HepG2 (cell line): ENCODE measurements around the gene RTEL1. TPM values are rescaled to one million over a fixed set of nuclear protein-coding genes. Genes with fewer than 3 reads are reported as not detected.

Experiments
- CENPX ChIP-seq: sonication (generic); formaldehyde crosslinking; IDR thresholded peaks from 2 replicates; pipeline ENCODE4 v1.9.0; 2021; ENCODE audit warnings: mild to moderate bottlenecking, missing genetic modification reagents, moderate library complexity
- FOSL1 ChIP-seq: sonication (generic); formaldehyde crosslinking; IDR thresholded peaks from 2 replicates; pipeline ENCODE4 v1.9.0; 2021; ENCODE audit warnings: missing genetic modification reagents, borderline replicate concordance
- HDAC1 ChIP-seq: sonication (generic); formaldehyde crosslinking; IDR thresholded peaks from 2 replicates; pipeline ENCODE4 v1.5.1; 2020; ENCODE audit warnings: mild to moderate bottlenecking, missing genetic modification reagents
- MAZ ChIP-seq, 2 experiments: sonication (generic) in 1 of 2; formaldehyde crosslinking in 1 of 2; IDR thresholded peaks; 2 replicates each; pipeline versions ENCODE4 v1.5.0 to v1.6.1; 2012 to 2020; ENCODE audit warnings: low read depth in 2 of 2, mild to moderate bottlenecking in 2 of 2, borderline replicate concordance in 1 of 2, improper control_type of control experiment in 1 of 2, low read length in 1 of 2, missing genetic modification reagents in 1 of 2, moderate library complexity in 1 of 2
- MEIS2 ChIP-seq: sonication (generic); formaldehyde crosslinking; IDR thresholded peaks from 2 replicates; pipeline ENCODE4 v1.9.0; 2021; ENCODE audit warnings: mild to moderate bottlenecking, missing genetic modification reagents
- MLX ChIP-seq: IDR thresholded peaks from 2 replicates; pipeline ENCODE4 v1.6.1; 2016
- PCBP1 ChIP-seq: fragments of 200-400 bp; formaldehyde crosslinking; IDR thresholded peaks from 2 replicates; pipeline ENCODE4 v1.6.1; 2017; ENCODE audit warnings: mild to moderate bottlenecking, low read depth, low read length, borderline replicate concordance
- SP1 ChIP-seq, 2 experiments: fragments of 450-650 bp in 1 of 2; sonication (generic) in 1 of 2; formaldehyde crosslinking in 1 of 2; IDR thresholded peaks; 2 replicates each; pipeline versions ENCODE4 v1.4.0 to v1.6.1; 2016 to 2020; ENCODE audit warnings: missing genetic modification reagents in 1 of 2
- TMF1 ChIP-seq: sonication (generic); formaldehyde crosslinking; IDR thresholded peaks from 2 replicates; pipeline ENCODE4 v1.8.1; 2022; ENCODE audit warnings: low read depth, missing genetic modification reagents
- XBP1 ChIP-seq: sonication (generic); formaldehyde crosslinking; IDR thresholded peaks from 2 replicates; pipeline ENCODE4 v1.5.0; 2020; ENCODE audit warnings: missing genetic modification reagents
- ZNF160 ChIP-seq: sonication (generic); formaldehyde crosslinking; IDR thresholded peaks from 2 replicates; pipeline ENCODE4 v1.8.0; 2022; ENCODE audit warnings: mild to moderate bottlenecking, inconsistent platforms, missing genetic modification reagents
- ZNF263 ChIP-seq: sonication (generic); formaldehyde crosslinking; IDR thresholded peaks from 2 replicates; pipeline ENCODE4 v1.4.0; 2020; ENCODE audit warnings: missing genetic modification reagents
- ZNF775 ChIP-seq: sonication (generic); formaldehyde crosslinking; IDR thresholded peaks from 2 replicates; pipeline ENCODE4 v1.4.0; 2020; ENCODE audit warnings: missing genetic modification reagents, mild to moderate bottlenecking, moderate library complexity, borderline replicate concordance
- ZSCAN21 ChIP-seq: sonication (generic); formaldehyde crosslinking; IDR thresholded peaks from 2 replicates; pipeline ENCODE4 v1.8.0; 2022; ENCODE audit warnings: mild to moderate bottlenecking, missing genetic modification reagents, moderate library complexity, borderline replicate concordance
- ZSCAN22 ChIP-seq: sonication (generic); formaldehyde crosslinking; IDR thresholded peaks from 2 replicates; pipeline ENCODE4 v1.4.0; 2020; ENCODE audit warnings: mild to moderate bottlenecking, missing genetic modification reagents
- polyA plus RNA-seq, 8 experiments: library from polyadenylated mRNA; depleted of rRNA in 3 of 8; stranded (reverse) in 7 of 8; unstranded in 1 of 8; fragments of >200 nt; fragmentation: Illumina TruSeq in 4 of 8; extraction: Trizol in 4 of 8; gene quantifications; 2 replicates each; pipeline versions ENCODE4 v1.2.1 to v1.2.3, GENCODE V29; 2011 to 2016; ENCODE audit warnings: low read depth in 4 of 8, missing spikeins in 1 of 8, mixed read lengths in 1 of 8; ENCODE audit not compliant: insufficient read depth in 1 of 8
- total RNA-seq, 5 experiments: library from RNA; depleted of rRNA; stranded (reverse); fragments of >200 nt; fragmentation: Illumina TruSeq; extraction: Trizol; gene quantifications; 2 replicates each; pipeline ENCODE4 v1.2.3, GENCODE V29; 2016; ENCODE audit warnings: low read depth in 1 of 5
- TF ChIP-seq, protein P1 (sequence below): sonication (generic); formaldehyde crosslinking; IDR thresholded peaks from 2 replicates; pipeline ENCODE4 v1.5.0; 2020; ENCODE audit warnings: mild to moderate bottlenecking, missing genetic modification reagents, borderline replicate concordance
- TF ChIP-seq, protein P2 (sequence below): sonication (generic); formaldehyde crosslinking; IDR thresholded peaks from 2 replicates; pipeline ENCODE4 v1.8.1; 2022; ENCODE audit warnings: low read depth, mild to moderate bottlenecking, missing genetic modification reagents

The RTEL1 gene
- total and polyA plus RNA-seq, 2 of the 13 experiments (the other 11 are each of a cell fraction or from before 2014, with no cell fraction given), result 21.8 to 36.4 TPM

- TF ChIP-seq CENPX (CRISPR knock-in tag), result no peak
- TF ChIP-seq ZSCAN21 (CRISPR knock-in tag), result no peak
- no peak for TF ChIP-seq ZSCAN22 (CRISPR knock-in tag)
- TF ChIP-seq ZNF775 (CRISPR knock-in tag), result 0 out of 2 replicates have a peak, but pooled peaks have one; percentile 10
- TF ChIP-seq, protein P1, sequence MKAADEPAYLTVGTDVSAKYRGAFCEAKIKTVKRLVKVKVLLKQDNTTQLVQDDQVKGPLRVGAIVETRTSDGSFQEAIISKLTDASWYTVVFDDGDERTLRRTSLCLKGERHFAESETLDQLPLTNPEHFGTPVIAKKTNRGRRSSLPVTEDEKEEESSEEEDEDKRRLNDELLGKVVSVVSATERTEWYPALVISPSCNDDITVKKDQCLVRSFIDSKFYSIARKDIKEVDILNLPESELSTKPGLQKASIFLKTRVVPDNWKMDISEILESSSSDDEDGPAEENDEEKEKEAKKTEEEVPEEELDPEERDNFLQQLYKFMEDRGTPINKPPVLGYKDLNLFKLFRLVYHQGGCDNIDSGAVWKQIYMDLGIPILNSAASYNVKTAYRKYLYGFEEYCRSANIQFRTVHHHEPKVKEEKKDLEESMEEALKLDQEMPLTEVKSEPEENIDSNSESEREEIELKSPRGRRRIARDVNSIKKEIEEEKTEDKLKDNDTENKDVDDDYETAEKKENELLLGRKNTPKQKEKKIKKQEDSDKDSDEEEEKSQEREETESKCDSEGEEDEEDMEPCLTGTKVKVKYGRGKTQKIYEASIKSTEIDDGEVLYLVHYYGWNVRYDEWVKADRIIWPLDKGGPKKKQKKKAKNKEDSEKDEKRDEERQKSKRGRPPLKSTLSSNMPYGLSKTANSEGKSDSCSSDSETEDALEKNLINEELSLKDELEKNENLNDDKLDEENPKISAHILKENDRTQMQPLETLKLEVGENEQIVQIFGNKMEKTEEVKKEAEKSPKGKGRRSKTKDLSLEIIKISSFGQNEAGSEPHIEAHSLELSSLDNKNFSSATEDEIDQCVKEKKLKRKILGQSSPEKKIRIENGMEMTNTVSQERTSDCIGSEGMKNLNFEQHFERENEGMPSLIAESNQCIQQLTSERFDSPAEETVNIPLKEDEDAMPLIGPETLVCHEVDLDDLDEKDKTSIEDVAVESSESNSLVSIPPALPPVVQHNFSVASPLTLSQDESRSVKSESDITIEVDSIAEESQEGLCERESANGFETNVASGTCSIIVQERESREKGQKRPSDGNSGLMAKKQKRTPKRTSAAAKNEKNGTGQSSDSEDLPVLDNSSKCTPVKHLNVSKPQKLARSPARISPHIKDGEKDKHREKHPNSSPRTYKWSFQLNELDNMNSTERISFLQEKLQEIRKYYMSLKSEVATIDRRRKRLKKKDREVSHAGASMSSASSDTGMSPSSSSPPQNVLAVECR (CRISPR knock-in tag), result peak; percentile 14; the same call in 1 of the 2 replicates
- TF ChIP-seq MAZ (IDR thresholded peaks at IDR 0.05; ENCODE audit: borderline replicate concordance, low read depth, low read length), result no peak
- 0 out of 2 replicates have a peak, but pooled peaks have one; percentile 10 for TF ChIP-seq MAZ (CRISPR knock-in tag; IDR thresholded peaks at IDR 0.05; ENCODE audit: low read depth)
- TF ChIP-seq HDAC1, result peak; percentile 50; the same call in 1 of the 2 replicates
- 0 out of 2 replicates have a peak, but pooled peaks have one; percentile 56 for TF ChIP-seq ZNF263 (CRISPR knock-in tag)
- TF ChIP-seq FOSL1 (CRISPR knock-in tag), result no peak
- no peak for TF ChIP-seq MEIS2 (CRISPR knock-in tag)
- TF ChIP-seq ZNF160 (CRISPR knock-in tag), result no peak; the same call in 1 of the 2 replicates
- no peak for TF ChIP-seq SP1 (IDR thresholded peaks at IDR 0.05)
- no peak for TF ChIP-seq SP1 (CRISPR knock-in tag; IDR thresholded peaks at IDR 0.05)
- no peak for TF ChIP-seq MLX (CRISPR knock-in tag)
- 0 out of 2 replicates have a peak, but pooled peaks have one; percentile 66 for TF ChIP-seq PCBP1
- no peak; the same call in 1 of the 2 replicates for TF ChIP-seq TMF1 (CRISPR knock-in tag)
- TF ChIP-seq, protein P2, sequence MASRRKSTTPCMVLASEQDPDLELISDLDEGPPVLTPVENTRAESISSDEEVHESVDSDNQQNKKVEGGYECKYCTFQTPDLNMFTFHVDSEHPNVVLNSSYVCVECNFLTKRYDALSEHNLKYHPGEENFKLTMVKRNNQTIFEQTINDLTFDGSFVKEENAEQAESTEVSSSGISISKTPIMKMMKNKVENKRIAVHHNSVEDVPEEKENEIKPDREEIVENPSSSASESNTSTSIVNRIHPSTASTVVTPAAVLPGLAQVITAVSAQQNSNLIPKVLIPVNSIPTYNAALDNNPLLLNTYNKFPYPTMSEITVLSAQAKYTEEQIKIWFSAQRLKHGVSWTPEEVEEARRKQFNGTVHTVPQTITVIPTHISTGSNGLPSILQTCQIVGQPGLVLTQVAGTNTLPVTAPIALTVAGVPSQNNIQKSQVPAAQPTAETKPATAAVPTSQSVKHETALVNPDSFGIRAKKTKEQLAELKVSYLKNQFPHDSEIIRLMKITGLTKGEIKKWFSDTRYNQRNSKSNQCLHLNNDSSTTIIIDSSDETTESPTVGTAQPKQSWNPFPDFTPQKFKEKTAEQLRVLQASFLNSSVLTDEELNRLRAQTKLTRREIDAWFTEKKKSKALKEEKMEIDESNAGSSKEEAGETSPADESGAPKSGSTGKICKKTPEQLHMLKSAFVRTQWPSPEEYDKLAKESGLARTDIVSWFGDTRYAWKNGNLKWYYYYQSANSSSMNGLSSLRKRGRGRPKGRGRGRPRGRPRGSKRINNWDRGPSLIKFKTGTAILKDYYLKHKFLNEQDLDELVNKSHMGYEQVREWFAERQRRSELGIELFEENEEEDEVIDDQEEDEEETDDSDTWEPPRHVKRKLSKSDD (CRISPR knock-in tag), result peak; percentile 63; the same call in 1 of the 2 replicates
- no peak for TF ChIP-seq XBP1 (CRISPR knock-in tag)
Observed at GRCh38 chr20:63734946-63735858, 77.1 kb downstream of the RTEL1 start (continued).
